NCI-H2107 (cell line): ENCODE measurements around the gene IFIT3.
A peak's percentile ranks its signal among the peaks of the same experiment; 100 is the strongest.
"Not testable (repeated sequence)": the region's sequence is repeated elsewhere in the genome, so short reads cannot be mapped to it uniquely, and the experiment has no call there.

Source experiments
- DNase-seq: peaks from one replicate; lab custom pipeline; 2025; lab: John Stamatoyannopoulos, UW

IFIT3 gene

GRCh38 chr10:89304026-89304425, 23.8 kb upstream of the IFIT3 start:
- no peak for DNase-seq

GRCh38 chr10:89304446-89304845, 23.4 kb upstream of the IFIT3 start:
- no peak for DNase-seq

GRCh38 chr10:89304925-89305324, 22.9 kb upstream of the IFIT3 start:
- DNase-seq, result no peak

GRCh38 chr10:89305766-89306433, 21.9 kb upstream of the IFIT3 start:
- DNase-seq, result no peak

GRCh38 chr10:89306434-89307268, 21.1 kb upstream of the IFIT3 start:
- DNase-seq, result no peak

GRCh38 chr10:89307269-89307577, 20.6 kb upstream of the IFIT3 start:
- no peak for DNase-seq

DNA sequence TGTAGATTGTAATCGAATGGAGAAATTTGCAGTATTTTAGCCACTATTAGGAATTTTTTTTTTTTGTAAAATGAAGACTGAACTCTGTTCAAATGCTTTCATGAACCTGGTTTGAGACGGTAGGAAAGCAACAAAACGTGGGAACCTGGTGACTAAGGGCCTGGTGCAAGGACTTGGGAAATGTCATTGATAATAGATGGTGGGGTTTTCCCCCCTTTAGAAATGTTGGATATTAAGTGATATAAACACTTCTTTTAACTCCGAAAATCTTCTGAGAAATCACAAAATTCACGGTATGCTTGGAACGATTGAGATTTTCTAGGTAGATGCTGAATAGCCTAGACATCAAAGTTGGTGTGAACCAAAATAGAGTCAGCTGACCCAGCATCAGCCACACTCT, 19.5 kb upstream of the IFIT3 start:
- DNase-seq, result no peak

DNA sequence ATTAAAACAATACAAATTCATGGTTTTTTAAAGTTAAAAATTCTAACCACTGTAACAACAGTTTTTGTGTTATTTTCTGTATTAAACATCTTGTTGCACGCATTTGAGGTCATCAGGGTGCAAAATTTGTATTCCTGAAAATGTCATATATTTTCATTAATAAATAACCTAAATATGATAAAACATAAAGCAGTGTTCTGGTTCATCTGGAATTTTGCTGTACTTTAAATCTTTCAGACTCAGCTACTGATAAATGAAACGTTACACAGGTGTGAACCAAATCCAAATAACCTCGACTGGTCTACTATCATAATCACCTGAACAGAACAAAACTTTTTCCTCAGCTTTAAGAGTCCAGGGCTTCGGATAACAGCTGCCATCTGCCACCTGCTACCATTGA, 19.1 kb upstream of the IFIT3 start:
- no peak for DNase-seq

DNA sequence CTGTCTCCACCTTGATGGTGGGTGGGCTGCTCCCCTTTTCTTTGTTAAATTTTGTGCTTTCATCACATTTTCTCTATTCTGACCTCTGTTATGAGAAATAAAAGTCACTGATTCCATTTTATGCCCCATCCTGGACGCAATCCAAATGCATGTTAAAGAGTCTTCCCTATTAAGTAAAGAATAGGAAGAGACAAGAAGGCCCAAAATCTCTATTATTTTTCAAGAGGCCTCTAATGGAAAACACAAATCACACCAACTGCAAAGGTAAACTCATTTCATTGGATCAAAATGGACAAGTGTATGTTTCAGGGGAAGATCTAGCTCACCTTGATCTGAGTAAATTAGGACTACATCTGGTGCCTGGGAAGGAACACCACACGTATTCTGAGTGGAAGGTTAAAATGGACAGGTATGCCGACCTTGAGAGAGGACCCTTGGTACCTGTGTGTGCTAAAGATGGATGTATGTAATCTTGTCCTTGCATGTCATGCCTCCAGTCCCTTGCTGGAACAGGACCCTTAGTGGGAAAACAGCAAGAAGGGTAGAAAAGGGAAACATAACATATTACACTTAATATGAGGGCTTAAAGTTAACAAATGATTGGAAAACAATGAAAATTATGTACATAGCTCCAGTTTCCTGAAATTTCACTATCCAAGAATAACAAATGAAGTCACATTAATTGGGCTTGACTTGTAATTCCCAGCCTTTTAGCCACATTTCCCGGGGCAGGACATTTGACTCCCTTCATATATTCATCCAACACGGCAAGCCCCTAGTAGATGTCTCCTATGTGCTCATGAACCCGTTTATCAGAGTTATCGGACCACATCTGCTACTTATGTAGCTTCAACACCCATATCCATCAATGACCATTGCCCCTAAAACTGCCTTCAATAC, 18.4 kb upstream of the IFIT3 start:
- DNase-seq, result no peak

- no peak for DNase-seq
Observed at GRCh38 chr10:89310056-89310893, 17.5 kb upstream of the IFIT3 start.

- no peak for DNase-seq
Observed at GRCh38 chr10:89312973-89313372, 14.8 kb upstream of the IFIT3 start.

DNA sequence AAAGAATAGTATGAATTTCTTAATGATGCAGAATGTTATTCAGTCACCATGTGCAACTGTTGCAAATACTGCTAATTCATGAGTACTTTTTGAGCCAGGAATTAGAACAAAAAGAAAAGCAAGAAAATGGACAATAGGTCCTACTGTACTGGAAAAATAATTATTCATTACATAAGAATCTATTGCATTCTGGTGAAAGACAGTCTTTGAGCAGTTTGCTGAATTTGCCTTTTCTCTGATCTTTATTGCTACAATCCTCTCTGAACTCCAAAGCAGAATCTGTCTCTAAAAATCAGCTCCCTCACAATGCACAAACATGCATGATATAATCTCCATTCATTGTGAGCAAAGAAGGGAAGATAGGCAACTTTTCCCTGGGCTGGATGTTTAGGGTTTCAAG, 13.1 kb upstream of the IFIT3 start:
- DNase-seq, result no peak

DNA sequence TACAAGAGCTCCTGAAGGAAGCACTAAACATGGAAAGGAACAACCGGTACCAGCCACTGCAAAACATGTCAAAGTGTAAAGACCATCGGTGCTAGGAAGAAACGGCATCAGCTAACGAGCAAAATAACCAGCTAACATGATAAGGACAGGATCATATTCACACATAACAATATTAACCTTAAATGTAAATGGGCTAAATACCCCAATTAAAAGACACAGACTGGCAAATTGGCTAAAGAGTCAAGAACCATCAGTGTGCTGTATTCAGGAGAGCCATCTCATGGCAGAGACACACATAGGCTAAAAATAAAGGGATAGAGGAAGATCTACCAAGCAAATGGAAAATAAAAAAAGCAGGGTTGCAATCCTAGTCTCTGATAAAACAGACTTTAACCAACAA, 9.8 kb upstream of the IFIT3 start:
- not testable (repeated sequence) for DNase-seq

GRCh38 chr10:89325081-89325480, 2.7 kb upstream of the IFIT3 start:
- DNase-seq, result not testable (repeated sequence)

- not testable (repeated sequence) for DNase-seq
Observed at GRCh38 chr10:89325856-89326255, 1.9 kb upstream of the IFIT3 start.

GRCh38 chr10:89329151-89329550, 1.4 kb downstream of the IFIT3 start:
- DNase-seq, result no peak

GRCh38 chr10:89330014-89330413, 2.2 kb downstream of the IFIT3 start:
- not testable (repeated sequence) for DNase-seq

DNA sequence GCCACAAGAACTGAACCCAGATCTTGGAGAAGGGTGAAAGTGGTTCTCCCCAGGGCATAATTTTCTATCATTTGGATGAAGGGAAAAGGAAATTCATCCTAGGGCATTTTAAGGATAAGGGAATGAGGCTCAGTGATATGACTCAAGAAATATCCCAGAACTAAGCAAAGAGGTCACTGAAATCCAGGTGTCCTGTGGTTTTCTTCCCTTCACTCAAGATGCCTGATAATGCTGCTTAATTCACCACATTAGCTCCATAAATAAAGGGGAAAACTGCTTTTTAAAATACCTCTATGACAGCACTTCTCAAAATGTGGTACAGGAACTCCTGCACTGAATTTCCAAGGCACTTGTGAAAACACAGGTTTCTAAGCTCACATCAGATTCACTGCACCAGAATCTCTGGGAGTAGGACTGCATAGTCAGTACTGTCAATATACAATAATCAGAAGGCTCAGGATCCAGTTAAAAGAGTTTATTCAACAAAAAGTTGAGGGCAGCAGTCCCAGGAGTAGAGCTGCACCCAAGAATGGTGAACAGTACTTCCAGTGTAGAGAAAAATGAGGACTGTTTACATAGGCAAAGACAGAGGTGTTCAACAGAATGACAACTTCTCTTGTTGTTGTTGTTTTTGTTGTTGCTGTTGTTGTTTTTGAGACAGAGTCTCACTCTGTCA, 2.9 kb downstream of the IFIT3 start:
- DNase-seq, result no peak

DNA sequence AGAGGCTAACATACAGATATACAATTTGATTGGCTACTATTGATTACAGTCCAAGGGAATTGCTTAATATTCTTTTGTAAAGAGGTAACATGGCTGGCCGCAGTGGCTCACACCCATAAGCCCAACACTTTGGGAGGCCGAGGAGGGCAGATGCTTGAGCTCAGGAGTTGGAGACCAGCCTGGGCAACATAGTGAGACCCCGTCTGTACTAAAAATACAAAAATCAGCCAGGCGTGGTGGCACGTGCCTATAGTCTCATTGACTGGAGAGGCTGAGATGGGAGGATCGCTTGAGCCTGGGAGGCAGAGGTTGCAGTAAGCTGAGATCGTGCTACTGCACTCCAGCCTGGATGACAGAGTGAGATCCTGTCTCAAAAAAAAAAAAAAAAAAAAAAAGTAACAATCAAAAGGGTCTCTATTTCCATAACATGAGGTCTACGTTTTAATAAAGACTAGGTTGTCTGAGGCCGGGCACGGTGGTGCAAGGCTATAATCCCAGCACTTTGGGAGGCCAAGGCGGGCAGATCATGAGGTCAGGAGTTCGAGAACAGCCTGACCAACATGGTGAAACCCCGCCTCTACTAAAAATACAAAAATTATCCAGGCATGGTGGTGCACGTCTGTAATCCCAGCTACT, 3.8 kb downstream of the IFIT3 start:
- not testable (repeated sequence) for DNase-seq

DNA sequence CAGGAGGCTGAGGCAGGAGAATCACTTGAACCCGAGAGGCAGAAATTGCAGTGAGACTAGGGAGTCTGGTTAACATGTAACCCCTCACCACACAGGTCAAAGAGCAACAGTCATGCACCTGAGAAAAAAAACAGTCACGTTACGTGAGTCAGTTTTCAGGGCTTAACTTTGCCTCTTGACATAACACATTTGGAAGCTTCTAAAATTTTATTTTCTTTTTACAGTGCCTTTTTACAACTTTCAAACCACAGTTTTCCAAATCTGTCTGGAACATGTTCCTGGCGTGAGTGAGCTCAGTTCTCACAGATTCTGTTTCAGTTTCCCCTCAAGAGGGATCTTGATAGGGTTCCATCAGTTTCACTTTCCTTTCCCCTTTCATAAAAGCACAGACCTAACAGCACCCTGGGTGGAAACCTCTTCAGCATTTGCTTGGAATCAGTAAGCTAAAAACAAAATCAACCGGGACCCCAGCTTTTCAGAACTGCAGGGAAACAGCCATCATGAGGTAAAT, 4.4 kb downstream of the IFIT3 start:
- DNase-seq, result peak; percentile 8
